Activated naive CD8-positive, alpha-beta T cell treated with anti-CD3 and anti-CD28 coated beads, Interleukin-2, amount 10 ng/mL, durations not matched to agents 7 days and 5 days (primary cell): Measurements from ENCODE around the gene SLC46A3. TPM values are rescaled to one million over a fixed set of nuclear protein-coding genes. Genes with fewer than 3 reads are reported as not detected.
"Not testable (repeated sequence)": the region's sequence is repeated elsewhere in the genome, so short reads cannot be mapped to it uniquely, and the experiment has no call there.

ENCODE experiments used
- ATAC-seq: fragments of 150-1000 bp; cut with Tn5 transposase; one replicate; pipeline ENCODE4 v1.10.0; 2021; ENCODE audit warnings: low read depth, moderate library complexity
- POLR2A ChIA-PET: fragments of 350-600 bp; sonication (Branson Sonifier 250); formaldehyde crosslinking; loops from one replicate; lab custom pipeline; 2021; ENCODE audit warnings: antibody characterized with exemption; lab: Charles Lee
- DNase-seq: peaks from one replicate; pipeline ENCODE4 v3.0.0; 2021
- H3K27ac Mint-ChIP-seq: one replicate; pipeline ENCODE4 v1.8.0; 2022; ENCODE audit warnings: mild to moderate bottlenecking, mixed read lengths
- H3K27me3 Mint-ChIP-seq: one replicate; pipeline ENCODE4 v1.8.0; 2022; ENCODE audit warnings: mild to moderate bottlenecking, moderate library complexity, mixed read lengths
- H3K36me3 Mint-ChIP-seq: one replicate; pipeline ENCODE4 v1.8.0; 2021; ENCODE audit warnings: mild to moderate bottlenecking, mixed read lengths
- H3K4me1 Mint-ChIP-seq: one replicate; pipeline ENCODE4 v1.8.0; 2021; ENCODE audit warnings: mixed read lengths
- H3K4me3 Mint-ChIP-seq: one replicate; pipeline ENCODE4 v1.8.0; 2022; ENCODE audit warnings: mild to moderate bottlenecking, moderate library complexity, mixed read lengths
- H3K9me3 Mint-ChIP-seq: one replicate; pipeline ENCODE4 v1.8.0; 2021; ENCODE audit warnings: mixed read lengths
- total RNA-seq, 2 experiments: library from RNA; stranded (reverse); gene quantifications; one replicate each; pipeline ENCODE4 v1.2.3, GENCODE V29; 2021

SLC46A3 gene
- total RNA-seq, 2 experiments from 2014 or later = 14.2 to 16.7 TPM

- H3K27ac Mint-ChIP-seq, POLR2A ChIA-PET, H3K27me3 Mint-ChIP-seq, H3K4me1 Mint-ChIP-seq, ATAC-seq, H3K9me3 Mint-ChIP-seq, H3K4me3 Mint-ChIP-seq, DNase-seq, H3K36me3 Mint-ChIP-seq: not testable (repeated sequence)
Measured at GRCh38 chr13:28693605-28694491, 24.9 kb downstream of the SLC46A3 start.

GRCh38 chr13:28685892-28686291 lies 32.9 kb downstream of the SLC46A3 start:
- H3K36me3 Mint-ChIP-seq = no peaks in the 10 kb centered on the region
- peaks cover 5% of the 10 kb centered on the region for H3K27me3 Mint-ChIP-seq
- no peak overlapping the region for H3K4me3 Mint-ChIP-seq
- ATAC-seq = no peak
- no peak for DNase-seq
- no peak overlapping the region for H3K27ac Mint-ChIP-seq
- POLR2A ChIA-PET = no interaction called here
- no peaks in the 10 kb centered on the region for H3K4me1 Mint-ChIP-seq
- peaks cover 5% of the 10 kb centered on the region for H3K9me3 Mint-ChIP-seq

GRCh38 chr13:28685114-28685513 lies 33.7 kb downstream of the SLC46A3 start:
- POLR2A ChIA-PET = no interaction called here
- no peak for DNase-seq
- H3K27ac Mint-ChIP-seq = no peak overlapping the region
- H3K36me3 Mint-ChIP-seq = no peaks in the 10 kb centered on the region
- peaks cover 5% of the 10 kb centered on the region for H3K9me3 Mint-ChIP-seq
- no peak overlapping the region for H3K4me3 Mint-ChIP-seq
- ATAC-seq = no peak
- H3K4me1 Mint-ChIP-seq = no peaks in the 10 kb centered on the region
- peaks cover 5% of the 10 kb centered on the region for H3K27me3 Mint-ChIP-seq

GRCh38 chr13:28684257-28684656 lies 34.5 kb downstream of the SLC46A3 start:
- H3K4me1 Mint-ChIP-seq = peaks cover 1% of the 10 kb centered on the region
- H3K36me3 Mint-ChIP-seq = peaks cover 2% of the 10 kb centered on the region
- POLR2A ChIA-PET = no interaction called here
- peaks cover 4% of the 10 kb centered on the region for H3K9me3 Mint-ChIP-seq
- DNase-seq = no peak
- peaks cover 2% of the 10 kb centered on the region for H3K27me3 Mint-ChIP-seq
- ATAC-seq = no peak
- no peak overlapping the region for H3K4me3 Mint-ChIP-seq
- no peak overlapping the region for H3K27ac Mint-ChIP-seq

- H3K27ac Mint-ChIP-seq, DNase-seq, ATAC-seq, H3K4me3 Mint-ChIP-seq, POLR2A ChIA-PET, H3K4me1 Mint-ChIP-seq, H3K9me3 Mint-ChIP-seq, H3K36me3 Mint-ChIP-seq, H3K27me3 Mint-ChIP-seq: not testable (repeated sequence)
Measured at GRCh38 chr13:28683169-28683568, 35.6 kb downstream of the SLC46A3 start.

- DNase-seq (no peak), ATAC-seq (no peak)
- Mint-ChIP-seq H3K27ac (no peak overlapping the region), H3K4me1 (peaks cover 3% of the 10 kb centered on the region), H3K36me3 (peaks cover 9% of the 10 kb centered on the region), H3K4me3 (no peak overlapping the region), H3K9me3 (no peaks in the 10 kb centered on the region), H3K27me3 (no peaks in the 10 kb centered on the region)
- POLR2A ChIA-PET = interaction anchor here (1.7 kb wide), 1 partner anchor 21 kb away, joined by 5 read pairs; the partner anchor contains the start of gene POMP
Measured at GRCh38 chr13:28680541-28680940, 38.2 kb downstream of the SLC46A3 start.

- POLR2A ChIA-PET = interaction anchor here (1.7 kb wide), 1 partner anchor 21 kb away, joined by 5 read pairs; the partner anchor contains the start of gene POMP
- Mint-ChIP-seq H3K9me3 (no peaks in the 10 kb centered on the region), H3K4me1 (peaks cover 3% of the 10 kb centered on the region), H3K36me3 (peaks cover 11% of the 10 kb centered on the region), H3K4me3 (no peak overlapping the region), H3K27ac (no peak overlapping the region), H3K27me3 (no peaks in the 10 kb centered on the region)
- ATAC-seq = no peak
- DNase-seq = no peak
Measured at GRCh38 chr13:28679628-28680027, 39.1 kb downstream of the SLC46A3 start.

GRCh38 chr13:28678809-28679208 lies 40.0 kb downstream of the SLC46A3 start:
- no peak for ATAC-seq
- no peaks in the 10 kb centered on the region for H3K9me3 Mint-ChIP-seq
- peaks cover 3% of the 10 kb centered on the region for H3K4me1 Mint-ChIP-seq
- DNase-seq = no peak
- H3K36me3 Mint-ChIP-seq = peaks cover 18% of the 10 kb centered on the region
- no peaks in the 10 kb centered on the region for H3K27me3 Mint-ChIP-seq
- H3K4me3 Mint-ChIP-seq = no peak overlapping the region
- POLR2A ChIA-PET = no interaction called here
- H3K27ac Mint-ChIP-seq = no peak overlapping the region

GRCh38 chr13:28671126-28671792 lies 47.5 kb downstream of the SLC46A3 start:
- POLR2A ChIA-PET = no interaction called here
- no peak for DNase-seq
- H3K9me3 Mint-ChIP-seq = no peaks in the 10 kb centered on the region
- peaks cover 16% of the 10 kb centered on the region for H3K4me1 Mint-ChIP-seq
- peaks cover 46% of the 10 kb centered on the region for H3K36me3 Mint-ChIP-seq
- no peaks in the 10 kb centered on the region for H3K27me3 Mint-ChIP-seq
- no peak overlapping the region for H3K27ac Mint-ChIP-seq
- H3K4me3 Mint-ChIP-seq = no peak overlapping the region
- ATAC-seq = no peak

- POLR2A ChIA-PET = no interaction called here
- no peak for ATAC-seq
- Mint-ChIP-seq H3K27ac (no peak overlapping the region), H3K27me3 (no peaks in the 10 kb centered on the region), H3K4me3 (no peak overlapping the region), H3K4me1 (peaks cover 18% of the 10 kb centered on the region), H3K9me3 (no peaks in the 10 kb centered on the region), H3K36me3 (peaks cover 41% of the 10 kb centered on the region)
- no peak for DNase-seq
Measured at GRCh38 chr13:28666897-28667488, 51.8 kb downstream of the SLC46A3 start.

GRCh38 chr13:28659621-28659970 lies 59.2 kb downstream of the SLC46A3 start:
- ATAC-seq = peak; percentile 58
- peak overlapping the region; percentile 95 for H3K27ac Mint-ChIP-seq
- DNase-seq = no peak
- no peaks in the 10 kb centered on the region for H3K27me3 Mint-ChIP-seq
- H3K4me1 Mint-ChIP-seq = peaks cover 43% of the 10 kb centered on the region
- H3K9me3 Mint-ChIP-seq = no peaks in the 10 kb centered on the region
- peak overlapping the region; percentile 98 for H3K4me3 Mint-ChIP-seq
- POLR2A ChIA-PET = interaction anchor here (0.6 to 1.7 kb wide), 11 partner anchors 10 to 523 kb away, joined by 3 to 11 read pairs (median 4); partner anchors contain the start of genes PAN3 and SLC46A3
- peaks cover 20% of the 10 kb centered on the region for H3K36me3 Mint-ChIP-seq

GRCh38 chr13:28658796-28659620 lies 59.8 kb downstream of the SLC46A3 start, which contains the start of gene POMP:
TSS of gene POMP (plus strand) at chr13:28659130. CDS start at chr13:28659185, 55 bp downstream.
- Mint-ChIP-seq H3K36me3 (peaks cover 20% of the 10 kb centered on the region), H3K9me3 (no peaks in the 10 kb centered on the region), H3K4me3 (peak within 1 kb of the TSS; percentile 98), H3K4me1 (peaks cover 43% of the 10 kb centered on the region), H3K27ac (peak within 1 kb of the TSS; percentile 95), H3K27me3 (no peaks in the 10 kb centered on the region)
- DNase-seq (peak; percentile 94), ATAC-seq (peak; percentile 91)
- POLR2A ChIA-PET = interaction anchor here (0.6 to 1.7 kb wide), 13 partner anchors 10 to 522 kb away, joined by 3 to 11 read pairs (median 4); partner anchors contain the start of genes PAN3 and SLC46A3

GRCh38 chr13:28658539-28658795 lies 60.3 kb downstream of the SLC46A3 start:
- no peaks in the 10 kb centered on the region for H3K9me3 Mint-ChIP-seq
- H3K36me3 Mint-ChIP-seq = peaks cover 20% of the 10 kb centered on the region
- no peak for ATAC-seq
- H3K4me1 Mint-ChIP-seq = peaks cover 43% of the 10 kb centered on the region
- peak overlapping the region; percentile 95 for H3K27ac Mint-ChIP-seq
- no peaks in the 10 kb centered on the region for H3K27me3 Mint-ChIP-seq
- H3K4me3 Mint-ChIP-seq = peak overlapping the region; percentile 98
- POLR2A ChIA-PET = interaction anchor here (0.7 to 1.7 kb wide), 9 partner anchors 11 to 522 kb away, joined by 3 to 11 read pairs (median 4); partner anchors contain the start of genes PAN3 and SLC46A3
- DNase-seq = no peak
